ENCODE measurements around the gene FALEC.

Gene FALEC

GRCh38 chr1:150521196-150521968, 5.8 kb downstream of the FALEC start:
- CTCF ChIA-PET = interaction anchor here (1.1 to 2.0 kb wide), 2 partner anchors 11 to 266 kb away, joined by 4 read pairs; no protein-coding TSS in a partner anchor
- peaks cover 14% of the 10 kb centered on the region for H3K4me1 Mint-ChIP-seq
- DNase-seq = no peak
- no peaks in the 10 kb centered on the region for H3K9me3 Mint-ChIP-seq
- H3K27me3 Mint-ChIP-seq = peaks cover 5% of the 10 kb centered on the region
- no peaks in the 10 kb centered on the region for H3K36me3 Mint-ChIP-seq
- no peak overlapping the region for H3K27ac Mint-ChIP-seq
- H3K4me3 Mint-ChIP-seq = no peak overlapping the region

GRCh38 chr1:150525348-150525747, 9.8 kb downstream of the FALEC start:
- H3K27ac Mint-ChIP-seq = no peak overlapping the region
- H3K4me3 Mint-ChIP-seq = no peak overlapping the region
- H3K9me3 Mint-ChIP-seq = no peaks in the 10 kb centered on the region
- CTCF ChIA-PET = no interaction called here
- H3K27me3 Mint-ChIP-seq = peaks cover 5% of the 10 kb centered on the region
- no peaks in the 10 kb centered on the region for H3K36me3 Mint-ChIP-seq
- no peak for DNase-seq
- H3K4me1 Mint-ChIP-seq = peaks cover 5% of the 10 kb centered on the region

DNA sequence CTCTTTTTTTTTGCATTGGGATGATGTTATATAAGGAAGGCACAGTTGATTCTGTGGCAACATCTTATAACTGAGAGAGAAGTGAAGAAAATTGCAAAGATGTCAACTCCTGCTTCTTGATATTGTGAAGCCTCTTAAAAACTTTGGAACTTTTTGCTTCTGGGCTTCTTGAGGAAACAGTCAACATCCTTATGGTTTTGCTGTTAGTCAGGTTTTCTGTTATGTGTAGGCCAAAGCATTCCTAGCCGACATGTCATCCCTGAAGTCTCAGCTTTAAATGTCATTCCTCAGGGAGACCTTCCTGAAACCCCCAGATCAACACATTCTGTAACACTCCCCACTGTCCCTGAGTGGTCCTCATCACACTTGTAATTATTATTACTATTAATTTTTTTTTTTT, 12.6 kb downstream of the FALEC start:
- CTCF ChIA-PET = interaction anchor here (0.7 to 1.2 kb wide), 2 partner anchors 12 to 33 kb away, joined by 3 to 4 read pairs; no protein-coding TSS in a partner anchor
- Mint-ChIP-seq H3K36me3 (no peaks in the 10 kb centered on the region), H3K27ac (no peak overlapping the region), H3K9me3 (no peaks in the 10 kb centered on the region), H3K27me3 (peaks cover 5% of the 10 kb centered on the region), H3K4me1 (no peaks in the 10 kb centered on the region), H3K4me3 (no peak overlapping the region)
- no peak for DNase-seq

DNA sequence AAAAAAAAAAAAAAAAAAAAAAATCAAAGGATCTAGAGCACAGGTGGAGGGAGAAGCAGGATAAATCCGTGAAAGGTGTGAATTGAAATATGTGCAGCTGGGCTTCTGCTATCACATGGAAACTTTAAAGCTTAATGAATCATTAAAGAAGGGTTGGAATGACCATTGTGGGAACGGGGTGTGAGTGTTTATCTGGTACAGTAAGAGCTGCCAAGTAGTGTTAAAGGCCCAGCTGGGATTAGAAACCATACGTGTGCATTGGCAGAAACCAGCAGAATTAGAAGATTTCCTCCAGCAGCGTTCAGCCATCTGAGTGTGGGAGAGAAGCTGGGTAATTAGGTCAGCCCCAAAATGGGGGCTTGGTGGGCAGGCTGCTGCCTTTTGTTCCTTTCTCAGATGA, 13.5 kb downstream of the FALEC start:
- Mint-ChIP-seq H3K27me3 (peaks cover 5% of the 10 kb centered on the region), H3K36me3 (no peaks in the 10 kb centered on the region), H3K9me3 (no peaks in the 10 kb centered on the region), H3K4me3 (no peak overlapping the region), H3K4me1 (no peaks in the 10 kb centered on the region), H3K27ac (no peak overlapping the region)
- no peak for DNase-seq
- CTCF ChIA-PET = interaction anchor here (0.7 to 1.2 kb wide), 3 partner anchors 12 to 32 kb away, joined by 3 to 4 read pairs (median 3); no protein-coding TSS in a partner anchor

DNA sequence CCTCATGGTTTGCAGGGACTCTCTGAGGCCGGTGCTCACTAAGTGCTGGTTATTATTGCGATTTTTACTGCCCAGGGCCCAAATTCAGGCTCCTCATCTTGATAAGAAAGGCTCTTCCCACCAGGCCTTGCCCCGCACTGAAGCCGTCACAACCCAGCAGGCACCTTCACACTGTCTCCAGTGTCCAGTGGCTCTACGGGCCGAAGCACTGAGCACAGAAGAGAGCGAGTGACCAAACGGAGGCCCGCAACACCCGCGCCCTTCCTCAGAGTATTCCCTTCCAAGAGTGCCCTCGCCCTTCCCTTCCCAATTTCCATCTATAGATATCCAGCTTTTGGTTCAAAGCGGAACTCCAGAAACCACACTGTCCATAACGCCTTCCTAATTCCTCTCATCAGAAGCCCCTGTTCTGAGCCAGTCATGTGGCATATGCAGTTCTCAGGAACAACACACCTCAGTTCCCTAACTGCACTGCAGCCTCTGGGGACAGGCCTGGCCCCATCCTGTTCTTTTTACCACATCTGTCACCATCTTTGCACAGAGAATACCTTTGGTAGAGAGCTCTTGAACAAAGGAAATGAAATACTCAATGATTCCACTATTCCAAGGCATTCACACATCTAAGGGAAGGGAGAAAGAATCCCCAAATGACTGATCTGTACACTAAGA, 15.1 kb downstream of the FALEC start:
- H3K4me1 Mint-ChIP-seq = no peaks in the 10 kb centered on the region
- H3K36me3 Mint-ChIP-seq = no peaks in the 10 kb centered on the region
- no peak for DNase-seq
- H3K27ac Mint-ChIP-seq = no peak overlapping the region
- no peaks in the 10 kb centered on the region for H3K9me3 Mint-ChIP-seq
- H3K4me3 Mint-ChIP-seq = no peak overlapping the region
- peaks cover 4% of the 10 kb centered on the region for H3K27me3 Mint-ChIP-seq
- CTCF ChIA-PET = interaction anchor here (0.8 to 4.0 kb wide), 6 partner anchors 14 to 276 kb away, joined by 3 to 24 read pairs (median 4); partner anchors contain the start of gene FALEC

GRCh38 chr1:150532860-150533259, 17.3 kb downstream of the FALEC start:
- Mint-ChIP-seq H3K4me3 (no peak overlapping the region), H3K36me3 (no peaks in the 10 kb centered on the region), H3K27me3 (peaks cover 12% of the 10 kb centered on the region), H3K4me1 (no peaks in the 10 kb centered on the region), H3K27ac (no peak overlapping the region), H3K9me3 (no peaks in the 10 kb centered on the region)
- CTCF ChIA-PET = interaction anchor here (0.6 to 4.0 kb wide), 15 partner anchors 10 to 721 kb away, joined by 3 to 24 read pairs (median 4); partner anchors contain the start of gene FALEC
- no peak for DNase-seq

DNA sequence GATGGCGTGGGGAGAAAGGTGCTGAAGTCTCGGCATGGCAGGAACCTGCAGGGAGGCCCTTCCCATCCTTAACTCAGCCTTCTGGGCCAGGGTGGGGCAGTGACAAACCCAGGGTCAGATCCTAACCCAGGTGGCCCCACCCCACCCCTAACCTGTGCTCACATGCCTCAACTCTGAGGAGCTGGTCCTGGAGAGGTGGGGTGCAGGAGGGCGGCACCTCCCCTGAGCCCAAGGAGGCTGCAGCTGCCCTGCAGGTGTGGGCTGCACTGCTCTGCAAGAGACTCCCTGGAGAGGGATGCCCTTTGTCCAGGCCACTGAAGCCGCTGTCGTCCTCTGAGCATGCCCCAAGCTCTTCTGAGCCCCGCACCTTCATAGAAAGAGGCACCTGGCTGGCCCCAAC, 18.4 kb downstream of the FALEC start:
- H3K4me1 Mint-ChIP-seq = no peaks in the 10 kb centered on the region
- H3K27me3 Mint-ChIP-seq = peaks cover 20% of the 10 kb centered on the region
- no peak overlapping the region for H3K4me3 Mint-ChIP-seq
- no peaks in the 10 kb centered on the region for H3K36me3 Mint-ChIP-seq
- DNase-seq = no peak
- H3K27ac Mint-ChIP-seq = no peak overlapping the region
- CTCF ChIA-PET = interaction anchor here (2.2 to 4.0 kb wide), 2 partner anchors 18 to 278 kb away, joined by 6 to 24 read pairs; partner anchors contain the start of gene FALEC
- no peaks in the 10 kb centered on the region for H3K9me3 Mint-ChIP-seq

GRCh38 chr1:150535511-150536287, 20.1 kb downstream of the FALEC start:
- Mint-ChIP-seq H3K4me1 (no peaks in the 10 kb centered on the region), H3K36me3 (no peaks in the 10 kb centered on the region), H3K4me3 (no peak overlapping the region), H3K9me3 (no peaks in the 10 kb centered on the region), H3K27me3 (peaks cover 33% of the 10 kb centered on the region), H3K27ac (no peak overlapping the region)
- CTCF ChIA-PET = interaction anchor here (1.5 kb wide), 1 partner anchor 71 kb away, joined by 5 read pairs; no protein-coding TSS in a partner anchor
- no peak for DNase-seq

- H3K27me3 Mint-ChIP-seq = peaks cover 38% of the 10 kb centered on the region
Measured at GRCh38 chr1:150536836-150537731, 21.5 kb downstream of the FALEC start.

DNA sequence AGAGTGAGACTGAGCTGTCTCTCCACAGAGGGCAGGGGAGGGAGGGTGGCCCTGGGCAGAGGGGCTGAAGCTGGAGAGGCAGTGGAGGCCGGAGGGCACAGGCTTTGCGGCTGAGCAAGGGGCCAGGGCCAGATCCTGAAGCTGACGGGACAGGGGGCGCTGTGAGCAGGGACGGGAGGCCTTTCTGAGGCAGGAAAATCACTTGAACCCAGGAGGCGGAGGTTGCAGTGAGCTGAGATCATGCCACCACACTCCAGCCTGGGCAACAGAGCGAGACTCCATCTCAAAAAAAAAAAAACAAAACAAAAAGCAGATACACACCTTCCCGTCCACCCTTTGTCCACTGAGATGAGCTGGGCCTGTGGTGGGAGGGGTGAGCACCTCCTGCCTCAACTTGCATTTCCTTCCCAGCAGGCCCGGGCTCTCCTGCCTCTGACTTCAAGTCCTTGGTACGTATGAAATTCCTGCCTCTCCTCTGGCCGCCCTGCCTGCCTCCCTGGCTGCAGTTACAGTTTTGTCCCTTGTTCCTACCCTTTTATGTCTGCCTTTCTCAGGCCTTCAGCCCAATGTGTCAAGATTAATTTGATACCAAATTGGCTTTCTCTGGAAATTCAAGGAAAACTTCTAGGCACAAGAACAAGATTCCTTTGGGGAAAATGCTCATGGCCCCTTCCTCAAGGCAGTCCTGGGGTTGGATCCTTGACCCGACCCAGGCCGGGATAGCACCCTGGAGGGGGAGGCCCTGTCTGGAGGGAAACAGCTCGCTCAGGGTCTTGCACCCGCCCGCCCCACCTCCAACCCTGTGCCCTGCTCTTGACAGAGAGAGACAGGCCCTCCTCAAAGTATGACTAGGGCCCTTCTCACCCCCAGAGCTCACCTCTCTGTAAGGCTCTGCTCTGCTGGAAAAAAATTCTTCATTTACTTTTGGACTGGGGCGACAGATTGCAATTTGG, 22.5 kb downstream of the FALEC start:
- no peak overlapping the region for H3K27ac Mint-ChIP-seq
- no peak for DNase-seq
- H3K27me3 Mint-ChIP-seq = peaks cover 44% of the 10 kb centered on the region
- H3K4me1 Mint-ChIP-seq = no peaks in the 10 kb centered on the region
- no peaks in the 10 kb centered on the region for H3K36me3 Mint-ChIP-seq
- no peaks in the 10 kb centered on the region for H3K9me3 Mint-ChIP-seq
- no peak overlapping the region for H3K4me3 Mint-ChIP-seq
- CTCF ChIA-PET = interaction anchor here (0.9 kb wide), 1 partner anchor 22 kb away, joined by 3 read pairs; the partner anchor contains the start of gene FALEC

More at GRCh38 chr1:150536836-150537731, 21.5 kb downstream of the FALEC start:
- Mint-ChIP-seq H3K27ac (no peak overlapping the region), H3K4me1 (no peaks in the 10 kb centered on the region), H3K9me3 (no peaks in the 10 kb centered on the region), H3K4me3 (no peak overlapping the region), H3K36me3 (no peaks in the 10 kb centered on the region)
- CTCF ChIA-PET = interaction anchor here (0.8 to 1.5 kb wide), 3 partner anchors 21 to 281 kb away, joined by 3 to 5 read pairs (median 3); partner anchors contain the start of gene FALEC
- DNase-seq = no peak

DNA sequence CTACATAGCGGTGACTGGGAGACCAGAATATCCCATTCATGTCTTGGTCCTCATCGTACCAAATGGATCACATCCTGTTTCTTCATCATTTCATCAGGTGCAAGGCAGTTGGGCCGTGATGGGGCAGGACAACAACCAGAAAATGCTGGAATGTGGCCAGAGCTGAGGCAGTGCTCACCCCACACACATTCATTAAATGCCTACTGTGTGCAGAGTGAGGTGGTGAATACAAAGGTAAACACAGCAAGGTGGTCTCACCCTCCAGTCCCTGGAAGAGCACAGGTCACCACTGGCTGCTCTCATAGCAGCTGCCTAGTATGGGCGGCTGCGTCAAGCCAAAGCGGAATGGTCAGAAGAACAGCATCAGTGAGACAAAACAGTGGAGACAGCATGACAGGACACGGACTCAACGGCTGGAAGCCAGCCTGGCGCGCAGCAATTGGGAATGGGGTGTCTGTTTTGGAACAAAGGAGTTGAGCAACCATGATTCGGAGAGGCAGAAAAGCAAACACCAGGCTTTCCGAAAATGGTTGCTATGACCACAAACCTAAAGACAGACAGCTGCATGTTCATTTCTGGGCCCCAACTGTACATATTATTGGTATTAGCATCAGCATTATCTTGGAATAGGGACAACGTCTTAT, 28.1 kb downstream of the FALEC start:
- Mint-ChIP-seq H3K36me3 (no peaks in the 10 kb centered on the region), H3K27ac (no peak overlapping the region), H3K4me1 (peaks cover 4% of the 10 kb centered on the region), H3K27me3 (peaks cover 65% of the 10 kb centered on the region), H3K9me3 (no peaks in the 10 kb centered on the region), H3K4me3 (no peak overlapping the region)
- CTCF ChIA-PET = interaction anchor here (0.9 to 1.7 kb wide), 3 partner anchors 11 to 17 kb away, joined by 3 to 6 read pairs (median 5); no protein-coding TSS in a partner anchor
- no peak for DNase-seq

GRCh38 chr1:150544204-150544603, 28.7 kb downstream of the FALEC start:
- Mint-ChIP-seq H3K9me3 (no peaks in the 10 kb centered on the region), H3K27me3 (peaks cover 62% of the 10 kb centered on the region), H3K4me3 (no peak overlapping the region), H3K4me1 (peaks cover 4% of the 10 kb centered on the region), H3K36me3 (no peaks in the 10 kb centered on the region), H3K27ac (no peak overlapping the region)
- CTCF ChIA-PET = interaction anchor here (0.7 to 1.7 kb wide), 3 partner anchors 12 to 16 kb away, joined by 3 to 5 read pairs (median 3); no protein-coding TSS in a partner anchor
- DNase-seq = no peak

All from activated naive CD4-positive, alpha-beta T cell treated with anti-CD3 and anti-CD28 coated beads, Interleukin-2, amount 10 ng/mL, durations not matched to agents 7 days and 5 days (primary cell).